Stimulated activated CD8-positive, alpha-beta memory T cell treated with anti-CD3 and anti-CD28 coated beads, Interleukin-4, amount 100 ng/mL, for 4 hours (primary cell): Measurements from ENCODE around the gene BAHCC1.

Experiments used
- DNase-seq, 2 donors: peaks; one replicate each; pipeline ENCODE4 v3.0.0-alpha.2; 2020; ENCODE audit warnings: low read depth in 2 of 2, low spot score in 1 of 2

Gene BAHCC1

GRCh38 chr17:81440051-81440471 lies 44.8 kb downstream of the BAHCC1 start:
- DNase-seq: no peak

DNA sequence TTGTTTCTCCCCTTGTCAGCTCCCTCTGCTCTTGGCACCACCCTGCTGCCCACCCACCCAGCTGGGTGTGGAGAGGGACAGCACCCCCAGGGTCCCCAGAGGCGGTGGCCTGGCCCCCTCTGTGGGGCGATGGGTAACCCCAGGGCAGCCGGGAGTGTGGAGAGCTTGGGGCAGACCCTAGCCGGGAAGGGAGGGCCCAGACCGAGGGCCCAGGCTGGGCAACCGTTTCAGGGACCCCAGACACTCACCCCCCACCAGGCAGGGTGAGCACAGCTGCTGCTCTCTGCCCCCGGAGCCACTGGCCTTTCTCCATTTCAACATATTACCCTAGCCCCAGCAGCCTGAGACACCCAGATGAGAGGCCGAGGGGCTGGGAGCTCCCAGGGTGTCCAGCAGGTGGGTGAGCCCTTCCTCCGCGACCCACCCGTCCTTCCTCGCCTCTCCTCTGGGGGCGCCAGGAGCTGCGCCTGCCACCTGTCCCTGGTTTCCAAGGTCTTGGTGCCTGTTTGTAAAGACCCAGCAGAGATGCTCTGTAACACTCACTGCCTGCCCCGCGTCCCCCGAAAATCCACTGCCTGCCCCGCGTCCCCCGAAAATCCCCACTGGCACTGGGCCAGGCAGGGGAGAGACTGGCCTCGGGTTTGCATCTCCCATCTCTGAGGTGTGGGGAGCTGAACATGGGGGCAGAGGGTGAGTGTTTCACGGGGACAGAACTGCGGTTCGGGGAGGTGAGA lies 45.4 kb downstream of the BAHCC1 start:
- no peak for DNase-seq

DNA sequence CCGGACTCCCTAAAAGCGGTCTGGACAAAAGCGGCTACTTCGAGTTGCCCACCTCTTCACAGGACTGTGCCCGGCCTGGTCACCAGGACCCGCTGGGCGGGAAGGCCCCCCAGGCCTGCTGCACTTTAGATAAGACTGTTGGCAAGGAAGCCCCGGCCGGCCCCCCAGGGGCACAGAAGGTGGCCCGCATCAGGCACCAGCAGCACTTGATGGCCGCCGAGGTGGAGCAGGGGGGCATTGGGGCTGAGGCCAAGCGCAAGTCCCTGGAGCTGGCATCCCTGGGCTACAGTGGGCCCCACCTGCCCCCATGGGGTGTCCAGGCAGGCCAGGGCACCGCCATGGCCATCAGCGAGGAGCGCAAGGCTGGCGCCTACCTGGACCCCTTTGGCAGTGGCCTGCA lies 47.5 kb downstream of the BAHCC1 start:
- DNase-seq: no peak

DNA sequence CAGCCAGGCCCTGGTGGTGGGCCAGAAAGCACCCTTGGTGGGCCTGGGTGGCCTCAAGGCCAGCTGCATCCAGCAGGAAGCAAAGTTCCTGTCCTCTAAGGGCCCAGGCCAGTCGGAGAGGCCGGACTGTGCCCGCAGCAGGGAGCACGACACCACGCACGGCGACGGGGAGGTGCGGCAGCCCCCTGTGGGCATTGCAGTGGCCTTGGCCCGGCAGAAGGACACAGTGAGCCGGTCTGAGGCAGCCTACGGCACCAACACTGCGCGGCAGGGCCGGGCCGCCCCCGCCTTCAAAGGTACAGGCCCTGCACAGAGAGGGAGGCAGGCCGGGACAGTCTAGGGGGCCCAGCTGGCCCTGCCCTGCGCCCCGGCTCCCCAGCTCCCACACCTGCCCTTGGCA lies 48.0 kb downstream of the BAHCC1 start:
- no peak for DNase-seq

GRCh38 chr17:81444610-81445339 lies 49.5 kb downstream of the BAHCC1 start:
- DNase-seq: no peak

GRCh38 chr17:81445642-81446503 lies 50.6 kb downstream of the BAHCC1 start:
- no peak for DNase-seq

- no peak for DNase-seq
These were observed 52.2 kb downstream of the BAHCC1 start for GRCh38 chr17:81447331-81447933.

DNA sequence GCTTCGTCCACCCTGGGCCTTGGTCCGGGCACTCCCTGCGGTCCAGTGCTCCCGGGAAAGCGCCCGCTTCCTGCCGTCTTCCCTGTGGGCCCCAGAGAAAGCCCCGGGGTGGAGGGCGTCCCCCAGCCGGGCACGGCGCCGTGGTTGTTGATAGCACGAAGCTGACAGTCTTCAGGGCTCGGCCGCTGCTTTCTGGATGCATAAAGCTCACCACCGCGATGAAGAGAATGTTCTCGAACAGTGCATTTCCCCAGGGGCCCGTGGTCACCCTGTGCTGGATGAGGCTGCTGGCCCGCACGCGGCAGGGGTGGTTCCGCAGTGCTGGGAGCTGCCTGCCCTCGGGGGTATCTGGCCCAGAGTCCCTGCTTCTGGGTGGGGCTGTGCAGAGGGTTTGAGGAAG lies 53.2 kb downstream of the BAHCC1 start:
- DNase-seq: no peak

DNA sequence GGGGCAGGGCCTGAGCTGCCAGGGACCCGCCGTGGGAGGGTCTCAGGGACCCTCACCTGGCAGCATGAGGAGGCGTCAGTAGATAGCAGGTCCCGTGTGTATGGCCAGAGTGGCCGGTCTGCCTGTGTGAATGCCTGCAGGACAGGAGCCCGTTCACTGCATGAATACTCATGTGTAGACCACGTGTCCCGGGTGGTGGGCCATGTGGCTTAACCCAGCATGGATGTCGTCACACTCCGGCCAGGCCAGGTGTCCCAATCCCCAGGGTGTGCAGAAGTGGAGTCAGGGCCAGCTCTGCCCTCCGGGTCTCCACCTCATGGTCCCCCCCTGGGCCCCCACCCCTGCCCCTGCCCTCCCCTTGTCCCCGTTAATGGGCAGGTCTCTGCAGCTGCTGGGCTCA lies 53.7 kb downstream of the BAHCC1 start:
- DNase-seq: no peak

DNA sequence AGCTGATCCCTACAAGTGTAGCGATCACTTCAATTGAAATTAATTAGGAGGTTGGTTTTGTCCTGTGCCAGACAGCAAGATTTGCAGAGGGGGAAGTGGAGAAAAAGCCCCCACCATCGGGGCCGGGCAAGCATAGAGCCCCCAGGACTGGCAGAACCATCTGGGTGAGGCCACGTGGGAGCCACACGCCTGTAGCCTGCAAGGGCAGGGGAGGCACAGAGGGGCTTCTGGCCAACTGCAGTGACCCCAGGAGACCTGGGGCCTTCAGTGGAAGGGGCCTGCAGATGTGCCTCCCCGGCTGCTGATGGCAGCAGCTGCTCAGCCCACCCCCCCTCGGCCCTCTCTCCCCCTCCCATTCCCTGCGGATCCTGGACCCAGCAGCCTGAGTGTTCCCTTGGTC lies 54.1 kb downstream of the BAHCC1 start:
- no peak for DNase-seq

DNA sequence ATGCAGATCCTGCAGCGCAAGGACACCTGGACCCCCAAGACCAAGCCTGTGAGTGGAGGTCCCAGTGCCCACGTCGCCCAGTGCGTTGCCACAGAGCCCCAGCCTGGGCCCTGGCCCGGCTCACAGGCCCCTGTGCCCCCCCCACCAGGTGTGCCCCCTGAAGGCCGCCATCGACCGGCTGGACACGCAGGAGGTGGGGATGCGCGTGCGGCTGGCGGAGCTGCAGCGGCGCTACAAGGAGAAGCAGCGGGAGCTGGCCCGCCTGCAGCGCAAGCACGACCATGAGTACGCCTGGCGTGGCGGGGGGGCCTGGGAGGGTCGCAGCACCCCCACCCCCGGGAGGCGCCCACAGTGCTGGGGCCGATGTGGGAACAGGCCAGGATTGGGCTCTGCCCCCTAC lies 56.6 kb downstream of the BAHCC1 start:
- DNase-seq: no peak

DNA sequence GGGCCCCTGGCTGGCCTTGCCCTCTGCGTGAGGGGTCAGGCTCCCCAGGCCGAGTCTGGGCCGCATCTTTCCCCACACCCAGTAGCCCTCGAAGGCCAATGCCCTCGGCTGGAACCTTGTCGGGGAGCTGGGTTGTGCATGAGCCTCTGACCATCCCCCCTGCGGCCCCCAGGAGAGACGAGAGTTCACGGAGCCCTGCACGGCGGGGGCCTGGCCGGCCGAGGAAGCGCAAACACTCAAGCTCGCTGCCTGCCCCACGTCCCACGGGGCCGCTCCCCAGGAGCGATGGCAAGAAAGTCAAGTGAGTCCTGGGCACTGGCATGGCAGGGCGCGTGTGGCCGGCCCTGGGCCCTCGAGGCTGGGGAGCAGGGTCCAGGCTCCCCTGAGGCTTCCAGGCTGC lies 57.3 kb downstream of the BAHCC1 start:
- DNase-seq: no peak

DNA sequence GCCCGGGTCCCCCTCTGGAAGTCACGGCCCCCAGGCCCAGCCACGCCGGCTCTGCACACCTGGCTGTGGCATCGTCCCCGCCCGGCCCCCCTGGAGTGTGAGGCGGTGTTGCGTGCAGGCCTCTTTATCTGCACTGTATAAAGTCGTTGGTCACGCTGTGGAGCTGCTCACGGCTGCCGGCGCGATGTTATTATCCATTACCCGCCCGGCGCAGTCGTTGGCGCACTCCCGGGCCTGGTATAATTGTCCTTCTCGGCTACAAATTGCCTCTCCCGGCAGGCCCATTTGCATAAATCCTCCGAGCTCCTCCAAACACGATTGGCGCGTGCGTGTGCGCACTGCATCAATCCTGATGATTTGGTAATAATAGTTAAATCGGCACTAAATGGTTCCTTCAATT lies 57.8 kb downstream of the BAHCC1 start:
- DNase-seq: no peak

DNA sequence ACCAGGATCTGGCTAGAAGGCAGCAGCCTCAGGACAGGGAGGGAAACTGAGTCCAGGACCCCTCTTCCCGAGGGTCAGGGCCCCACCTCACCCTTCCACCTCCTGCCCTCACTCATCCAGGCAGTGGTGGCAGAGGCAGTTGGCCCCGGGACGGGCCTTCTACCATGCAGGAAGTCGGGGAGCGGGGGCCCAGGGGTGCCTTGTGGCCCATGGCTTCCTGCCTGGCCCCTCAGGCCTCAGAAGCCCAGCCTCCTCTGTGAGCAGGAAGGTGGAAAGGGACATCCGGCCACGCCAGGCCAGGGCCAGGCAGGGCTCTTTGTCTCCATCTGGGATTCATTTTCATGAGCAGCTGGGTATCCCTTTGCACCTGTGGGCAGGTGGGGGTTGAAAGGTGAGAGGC lies 58.5 kb downstream of the BAHCC1 start:
- DNase-seq: no peak

DNA sequence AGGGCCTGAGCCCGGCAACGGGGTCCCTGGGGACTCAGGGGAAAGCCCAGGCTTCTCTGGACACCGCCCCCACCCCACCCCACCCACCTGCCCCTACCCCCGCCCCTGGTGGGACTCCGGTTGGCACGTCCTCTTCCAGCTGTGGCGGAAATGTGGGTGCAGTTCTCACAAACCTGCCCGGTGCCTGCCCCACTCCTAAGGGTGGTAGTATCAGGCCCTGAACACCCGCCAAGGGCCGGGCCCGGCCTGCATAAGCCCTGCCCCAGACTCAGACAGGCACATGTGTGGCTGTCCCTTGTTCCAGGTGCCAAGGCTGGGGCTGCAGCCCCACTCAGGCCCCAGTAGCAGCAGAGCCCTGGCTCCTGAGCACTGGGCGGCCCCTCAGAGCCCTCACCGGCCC lies 59.2 kb downstream of the BAHCC1 start:
- DNase-seq: no peak

GRCh38 chr17:81455387-81455786 lies 60.1 kb downstream of the BAHCC1 start:
- DNase-seq: peak in 1 of 2 donors; percentile 6

DNA sequence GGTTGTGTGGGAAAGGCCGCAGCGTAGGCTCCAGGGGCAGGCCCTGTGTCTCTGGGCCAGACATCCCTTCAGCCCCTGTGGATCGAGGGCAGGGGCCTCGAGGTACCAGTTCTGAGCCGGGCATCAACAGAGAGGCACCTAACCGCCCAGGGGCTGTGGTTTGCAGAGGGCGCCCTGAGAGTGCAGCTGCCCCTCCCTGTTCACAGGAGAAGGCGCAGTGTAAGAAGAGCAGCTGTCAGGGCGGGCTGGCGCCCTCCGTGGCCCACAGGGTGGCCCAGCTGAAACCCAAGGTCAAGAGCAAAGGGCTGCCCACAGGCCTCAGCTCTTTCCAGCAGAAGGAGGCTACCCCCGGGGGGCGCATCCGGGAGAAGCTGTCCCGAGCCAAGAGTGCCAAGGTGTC lies 60.8 kb downstream of the BAHCC1 start:
- no peak for DNase-seq

DNA sequence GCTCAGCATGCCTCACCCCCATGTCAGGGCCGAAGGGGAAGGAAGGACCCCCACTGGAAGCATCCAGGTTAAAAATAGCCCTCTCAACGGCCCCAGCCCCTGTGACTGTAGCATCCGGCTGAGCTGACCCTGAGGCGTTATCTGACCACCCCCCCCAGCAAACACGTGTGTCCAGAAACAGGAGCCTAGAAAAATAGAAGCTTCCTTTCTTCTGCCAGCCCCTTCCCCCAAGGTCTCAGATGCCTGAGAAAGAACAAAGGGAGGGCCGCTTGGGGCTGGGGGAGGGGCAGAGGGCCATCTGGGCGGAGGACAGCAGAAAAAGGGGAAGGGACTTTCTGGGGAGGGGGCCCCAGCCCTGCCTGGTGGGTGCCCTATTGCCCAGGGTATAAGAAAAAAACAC lies 61.5 kb downstream of the BAHCC1 start:
- no peak for DNase-seq

- DNase-seq: no peak
These were observed 62.1 kb downstream of the BAHCC1 start for GRCh38 chr17:81457401-81457800.

GRCh38 chr17:81457917-81458555 lies 62.8 kb downstream of the BAHCC1 start:
- DNase-seq: no peak

DNA sequence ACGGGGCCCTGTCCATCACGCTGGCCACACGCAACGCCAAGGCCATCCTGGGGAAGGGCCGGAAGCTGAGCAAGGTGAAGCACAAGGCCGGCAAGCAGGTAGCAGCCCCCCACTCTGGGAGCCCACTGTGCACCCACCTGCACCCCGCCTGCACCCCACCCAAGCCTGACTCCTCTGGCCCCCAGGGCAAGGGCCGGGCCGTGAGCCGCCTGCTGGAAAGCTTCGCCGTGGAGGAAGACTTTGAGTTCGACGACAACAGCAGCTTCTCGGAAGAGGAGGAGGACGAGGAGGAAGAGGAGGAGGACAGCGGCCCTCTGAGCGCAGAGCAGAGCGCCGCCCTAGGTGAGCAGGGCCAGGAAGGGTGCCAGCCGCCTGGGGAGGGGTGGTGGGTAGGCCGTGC lies 63.4 kb downstream of the BAHCC1 start:
- DNase-seq: no peak
